ENCODE data around the gene SMAP2.

GRCh38 chr1:40357625-40358024 is 15.9 kb upstream of the SMAP2 start:
- TF ChIP-seq CTCF (IDR thresholded peaks at IDR 0.05; ENCODE audit: low read length) (no peak), EZH2 (optimal IDR thresholded peaks at IDR 0.05; ENCODE audit: low read depth, low read length) (no peak), EZH2phosphoT487 (IDR thresholded peaks at IDR 0.05; ENCODE audit: low read length) (no peak)

Data from MM.1S (cell line).